NCI-H1930 (cell line): Measurements from ENCODE around the gene MYORG.

ENCODE experiments used
- DNase-seq, 2 experiments: peaks; one replicate each; lab custom pipeline; 2025; lab: John Stamatoyannopoulos, UW

MYORG gene

DNA sequence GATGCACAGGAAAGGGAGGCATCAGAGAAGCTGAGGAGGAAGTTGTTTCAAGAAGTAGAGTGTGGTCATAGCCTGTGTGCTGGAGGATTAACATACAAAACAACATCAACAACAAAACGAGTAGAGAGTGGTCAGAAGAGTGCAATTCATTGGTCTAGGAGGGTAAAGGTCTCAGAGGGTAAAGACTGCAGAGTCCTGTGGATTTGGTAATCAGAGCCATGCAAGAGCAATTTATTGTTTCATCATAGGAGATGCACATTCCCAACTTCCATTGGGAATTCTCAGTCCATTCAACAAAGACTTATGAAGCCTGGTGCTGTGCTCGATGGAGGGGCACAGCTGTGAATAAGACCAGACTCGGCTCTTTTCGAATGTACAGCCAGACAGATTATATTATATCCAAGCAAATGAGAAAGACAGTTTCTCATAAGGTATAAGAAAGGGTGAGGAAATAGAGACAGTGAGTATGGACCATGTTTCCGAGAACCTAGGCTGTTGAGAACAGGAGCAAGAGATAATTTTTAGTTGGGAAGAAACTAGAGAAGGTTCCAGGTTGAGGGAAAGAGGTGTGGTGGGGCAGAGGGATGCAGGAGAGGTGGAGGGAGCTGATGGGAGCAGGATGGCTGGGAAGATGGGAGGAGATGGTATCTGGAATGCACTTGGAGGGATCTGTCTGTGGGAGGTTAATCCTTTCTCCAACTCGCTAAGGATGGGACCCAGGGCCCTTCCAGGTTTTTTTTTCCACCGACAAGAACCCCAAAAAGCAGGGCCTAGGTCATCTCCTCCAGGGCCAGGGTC, 7.9 kb upstream of the MYORG start:
- DNase-seq: peak in 1 of 2 experiments; percentile 23

DNA sequence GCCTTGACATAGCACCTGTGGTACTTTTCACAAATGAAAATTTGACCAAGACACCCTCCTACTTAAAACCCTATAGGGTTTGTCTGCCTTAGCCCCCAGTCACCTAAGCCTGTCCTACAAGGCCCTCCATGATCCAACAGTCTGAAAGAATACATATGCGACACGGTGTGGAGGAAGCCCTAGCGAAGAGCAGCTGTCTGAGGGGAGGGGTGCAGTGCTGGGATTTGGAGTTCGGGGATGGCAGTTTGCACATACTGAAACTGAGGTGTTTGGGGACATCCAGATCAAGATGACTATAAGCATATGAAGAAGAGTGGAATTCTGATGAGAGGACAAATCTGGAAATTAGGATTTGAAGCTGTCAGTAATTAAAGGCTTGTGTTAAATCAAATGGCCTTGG, 7.2 kb upstream of the MYORG start:
- no peak for DNase-seq

DNA sequence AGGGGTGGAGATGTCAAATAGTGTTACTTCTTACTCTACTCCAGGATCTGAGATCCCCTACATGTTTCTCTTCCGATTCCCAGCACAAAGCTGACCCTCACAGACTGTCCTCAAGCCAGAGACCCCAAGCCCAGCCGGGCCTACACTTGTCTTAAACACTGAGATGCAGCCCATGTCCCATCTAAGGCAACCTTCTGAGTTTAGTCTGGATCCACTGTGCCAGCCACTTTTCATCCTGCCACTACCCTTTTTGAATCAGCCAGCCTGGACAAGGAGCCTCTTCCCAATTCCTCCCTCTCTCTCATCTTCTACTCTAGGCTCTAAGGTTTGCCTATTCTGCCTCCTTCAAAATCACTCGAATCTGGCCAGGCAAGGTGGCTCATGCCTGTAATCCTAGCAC, 6.2 kb upstream of the MYORG start:
- no peak for DNase-seq

DNA sequence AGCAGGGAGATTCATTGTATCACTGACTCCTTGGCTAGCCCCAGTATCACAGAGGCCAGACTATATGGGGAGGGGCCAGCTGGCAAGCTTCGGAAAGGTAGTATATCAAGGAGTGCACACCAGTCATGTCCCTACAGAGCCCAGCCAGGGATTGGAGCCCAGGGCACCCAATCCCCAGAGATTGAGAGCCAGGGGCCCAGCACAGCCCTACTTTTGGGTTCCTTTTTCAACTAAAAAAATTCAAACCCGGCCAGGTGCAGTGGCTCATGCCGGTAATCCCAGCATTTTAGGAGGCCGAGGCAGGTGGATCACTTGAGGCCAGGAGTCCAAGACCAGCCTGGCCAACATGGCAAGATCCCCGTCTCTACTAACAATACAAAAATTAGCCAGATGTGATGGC, 5.4 kb upstream of the MYORG start:
- DNase-seq: no peak

DNA sequence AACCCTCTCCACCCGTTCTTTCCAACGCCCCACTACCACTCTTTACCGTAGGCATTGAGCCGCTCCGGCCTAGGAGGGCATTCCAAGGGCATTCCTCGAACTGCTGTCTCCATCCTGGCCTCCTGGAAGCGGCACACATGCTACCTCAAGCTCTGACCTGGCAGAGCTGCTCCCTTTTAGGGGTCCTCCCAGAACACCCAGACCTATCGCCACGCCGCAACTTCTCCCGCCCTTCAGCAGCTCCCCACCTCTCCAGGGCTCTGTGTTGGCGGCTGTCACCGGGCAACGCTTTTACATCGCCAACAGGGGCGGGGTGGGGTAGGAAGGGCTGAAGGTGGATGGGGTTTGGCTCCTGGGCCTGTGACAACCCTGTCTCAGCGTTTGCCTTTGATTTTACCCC, 4.6 kb upstream of the MYORG start:
- no peak for DNase-seq

DNA sequence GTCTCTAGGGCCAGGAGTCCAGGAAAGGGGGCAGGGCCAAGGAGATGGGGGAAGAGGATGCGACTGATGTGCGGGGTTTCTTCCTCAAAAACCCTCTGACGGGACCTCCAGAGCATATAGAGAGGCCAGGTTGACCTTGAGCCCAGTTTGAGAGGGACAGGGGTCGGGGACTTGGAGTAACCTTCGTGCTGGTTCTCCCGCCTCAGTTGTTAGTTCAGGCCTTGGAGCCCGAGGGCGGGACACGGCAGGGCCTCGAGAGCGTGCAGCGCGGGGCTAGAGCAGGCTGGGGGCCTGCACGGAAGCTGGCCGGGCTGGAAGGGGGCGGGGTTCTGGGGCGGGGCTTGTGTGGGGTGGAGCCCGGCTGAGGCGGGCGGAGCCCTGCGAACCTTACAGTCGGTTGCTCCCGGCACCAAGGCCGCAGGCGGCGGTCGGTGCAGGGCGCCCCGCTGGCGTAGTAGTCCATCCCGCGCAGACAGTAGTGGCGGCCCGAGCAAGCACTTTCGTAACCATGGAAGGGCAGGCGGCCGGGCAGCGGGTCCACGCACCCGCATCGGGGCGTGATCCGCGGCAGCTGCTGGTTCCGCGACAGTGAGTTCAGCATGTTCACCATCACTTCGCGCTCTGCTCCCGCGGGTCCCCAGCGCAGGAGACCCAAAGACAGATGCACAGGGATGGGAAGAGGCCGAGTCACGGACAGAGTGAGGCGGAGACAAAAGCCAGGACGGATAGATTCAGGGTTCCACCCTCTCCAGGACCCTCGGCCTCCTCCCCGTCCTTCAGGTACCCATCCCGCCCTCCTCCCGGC, 4.0 kb upstream of the MYORG start:
- DNase-seq: peak; percentile 63 to 72

DNA sequence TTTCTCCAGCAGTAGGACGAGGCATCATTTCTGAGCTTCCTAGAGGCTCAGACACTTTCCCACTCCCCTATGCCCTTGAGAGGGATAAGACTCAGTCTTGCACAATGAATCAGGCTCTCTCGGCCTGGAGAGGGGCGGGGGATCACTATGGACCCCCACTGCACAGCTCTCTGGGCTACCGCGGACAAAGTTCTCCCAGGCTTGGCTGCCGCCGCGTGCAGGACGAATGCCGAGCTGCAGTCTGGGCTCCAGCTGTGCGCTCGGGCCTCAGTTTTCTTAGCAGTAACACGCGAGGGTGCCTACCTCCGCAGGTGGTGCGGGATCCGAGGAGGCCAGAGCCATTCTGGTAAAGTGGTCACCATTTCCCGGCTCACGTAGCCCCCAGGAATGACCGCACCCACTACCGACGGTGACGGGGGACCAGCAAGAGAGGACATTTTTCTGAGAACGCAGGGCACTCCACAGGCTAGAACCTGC, 3.4 kb upstream of the MYORG start:
- no peak for DNase-seq

DNA sequence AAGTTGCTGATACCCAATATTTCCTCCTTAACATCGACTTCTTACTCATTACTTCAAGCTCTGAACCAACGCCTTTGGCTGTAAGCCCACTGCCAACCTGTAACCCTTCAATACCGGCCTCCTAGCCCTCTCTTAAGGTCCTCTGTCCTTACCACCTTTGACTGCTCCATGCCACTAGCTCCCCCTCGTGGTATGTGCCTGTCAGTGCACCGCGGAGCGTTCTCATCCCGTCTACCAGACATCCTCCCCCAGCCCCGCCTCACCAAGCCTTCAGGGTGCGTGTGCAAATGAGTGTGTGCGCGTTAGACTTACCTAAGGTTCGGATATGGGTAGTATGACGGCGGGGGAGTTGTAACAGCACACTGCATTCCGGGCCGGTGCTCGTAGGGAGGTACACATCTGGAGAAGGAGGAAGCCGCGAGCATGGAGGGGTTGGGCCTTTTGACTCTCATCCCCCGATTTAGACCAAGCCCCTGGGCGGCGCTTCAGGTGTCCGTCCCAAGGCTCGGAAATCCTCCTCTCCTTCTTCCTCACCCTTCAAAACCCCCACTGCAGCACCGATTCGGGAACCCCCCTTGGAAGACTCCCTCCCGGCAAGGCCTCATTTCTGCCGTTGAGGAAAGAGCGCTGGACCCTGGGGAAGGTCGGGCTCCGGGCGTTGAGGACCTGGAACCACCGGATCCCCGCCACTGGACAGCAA, 2.8 kb upstream of the MYORG start:
- DNase-seq: peak; percentile 82 to 87

DNA sequence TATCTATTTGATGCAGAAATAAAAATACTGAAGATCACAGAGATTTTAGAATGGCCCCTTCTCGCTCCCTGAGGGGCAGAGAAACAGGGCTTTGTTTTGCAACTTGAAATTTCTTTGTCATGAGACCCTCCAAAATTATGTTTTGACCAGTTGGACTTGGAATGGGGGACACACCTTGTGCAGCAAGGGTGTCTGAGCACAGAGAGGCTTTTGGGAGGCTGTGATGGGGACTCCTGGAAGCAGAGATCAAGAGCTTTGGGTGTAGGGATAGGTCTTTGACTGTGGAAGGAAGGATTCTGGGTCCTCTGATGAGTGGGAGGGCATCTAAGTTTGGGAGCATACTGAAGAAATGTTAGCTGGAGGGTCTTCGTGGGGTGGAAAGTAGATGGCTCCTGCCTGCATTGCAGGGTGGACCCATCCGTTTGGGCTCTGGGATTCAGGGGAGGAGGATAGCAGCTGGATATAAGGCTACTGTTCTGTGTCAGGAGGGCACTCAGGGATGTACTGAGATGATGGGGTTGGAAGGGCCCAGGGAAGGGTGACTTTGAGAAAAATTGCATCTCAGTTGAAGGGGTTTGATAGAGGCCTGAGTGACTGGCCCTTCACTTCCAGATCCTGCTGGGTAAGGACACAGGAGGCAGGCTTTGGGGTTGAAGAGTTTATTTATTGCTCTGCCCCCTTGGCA, 1.8 kb upstream of the MYORG start:
- DNase-seq: no peak

DNA sequence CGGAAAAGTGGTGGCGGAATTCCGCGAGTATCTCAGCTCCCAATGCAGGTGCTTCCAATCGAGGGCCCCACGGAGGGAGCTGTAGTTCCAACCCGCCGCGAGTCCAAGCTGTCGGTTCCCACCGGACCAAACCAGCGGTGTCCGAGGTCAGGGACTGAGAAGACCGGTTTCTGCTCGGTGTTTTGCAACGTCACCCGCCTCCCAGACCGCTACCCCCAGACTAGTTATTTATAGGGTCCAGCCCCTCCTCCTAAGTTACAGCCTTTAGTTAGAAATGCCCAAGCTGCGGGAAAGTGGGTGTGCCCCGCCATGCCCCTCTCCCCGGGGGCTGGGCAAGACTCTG, 677 bp upstream of the MYORG start:
- no peak for DNase-seq

DNA sequence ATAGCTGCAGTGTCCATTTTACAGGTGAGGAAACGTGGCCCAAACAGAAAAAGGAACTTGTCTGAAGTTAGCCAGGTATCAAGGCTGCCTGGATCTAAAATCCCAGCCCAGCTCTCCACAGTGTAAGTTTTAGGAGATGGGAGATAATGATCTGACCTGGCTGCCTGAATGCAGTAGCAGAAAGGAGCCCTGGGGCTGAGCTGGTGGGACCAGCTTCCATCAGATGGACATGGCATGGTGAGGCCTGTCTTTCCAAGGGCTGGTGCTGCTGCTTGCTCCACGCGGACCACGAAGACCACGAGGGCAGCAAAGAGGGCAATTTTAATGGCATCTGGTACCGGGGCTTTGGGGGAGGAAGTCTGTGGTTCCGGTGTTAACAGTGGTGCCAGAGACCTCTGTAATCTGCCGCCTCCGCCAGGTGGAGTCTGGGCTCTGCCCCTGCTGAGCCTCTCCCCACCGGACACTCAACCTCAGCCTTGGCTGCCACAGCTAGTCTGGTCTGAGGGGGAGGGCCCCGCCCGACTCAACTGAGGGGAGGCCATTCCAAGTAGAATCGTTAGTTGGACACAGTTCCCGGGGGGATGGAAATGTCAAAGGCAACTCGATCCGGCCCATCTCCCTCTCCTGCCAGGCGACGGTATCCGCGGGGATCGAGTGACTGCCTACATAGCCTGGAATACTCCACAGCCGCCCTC, 650 bp downstream of the MYORG start:
- DNase-seq: peak in 1 of 2 experiments; percentile 51

DNA sequence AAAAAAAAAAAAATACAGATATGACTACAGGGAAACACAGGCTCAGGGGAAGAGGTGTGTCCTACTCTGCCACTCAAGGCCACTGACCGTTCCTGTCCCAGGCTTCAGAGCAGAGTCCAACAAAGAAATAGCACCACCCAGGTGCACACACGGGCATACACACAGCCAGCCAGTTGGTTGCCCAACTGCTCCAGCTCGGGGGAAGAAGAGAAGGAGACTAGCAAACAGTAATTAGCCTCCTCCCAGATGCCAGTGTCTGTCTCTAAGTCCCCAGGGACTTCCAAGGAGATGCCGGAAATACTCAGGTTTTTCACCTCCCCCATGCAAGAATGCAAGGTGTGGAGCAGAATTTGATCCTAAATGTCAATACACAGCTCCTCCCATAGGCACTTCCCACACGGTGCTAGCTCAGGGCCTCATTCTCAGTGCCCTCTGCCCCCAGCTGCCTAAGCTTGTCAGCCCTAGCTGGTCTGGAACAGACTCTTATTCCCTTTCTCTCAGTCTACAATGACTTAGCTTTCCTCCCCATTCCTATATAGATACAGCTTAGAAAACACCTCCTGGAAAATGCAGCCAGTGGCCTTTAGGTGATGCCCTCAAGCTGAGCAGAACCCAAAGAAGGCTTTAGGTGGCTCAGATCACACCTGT, 1.7 kb downstream of the MYORG start:
- DNase-seq: no peak

DNA sequence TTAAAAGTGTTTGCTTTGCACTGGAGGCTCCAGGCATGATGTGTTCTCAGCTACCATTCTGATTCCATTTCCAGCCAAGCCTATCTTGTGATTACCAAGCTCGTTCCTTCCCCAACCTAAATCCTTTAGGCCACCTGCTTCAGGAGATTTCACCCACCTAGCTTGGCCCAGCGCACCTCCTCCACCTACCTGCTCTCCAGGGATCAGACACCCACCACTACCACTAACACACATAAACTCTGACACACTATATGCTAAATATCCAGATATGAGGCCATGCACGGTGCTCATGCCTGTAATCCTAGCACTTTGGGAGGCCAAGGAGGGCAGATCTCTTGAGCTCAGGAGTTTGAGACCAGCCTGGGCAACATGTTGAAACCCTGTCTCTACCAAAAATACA, 2.4 kb downstream of the MYORG start:
- no peak for DNase-seq

DNA sequence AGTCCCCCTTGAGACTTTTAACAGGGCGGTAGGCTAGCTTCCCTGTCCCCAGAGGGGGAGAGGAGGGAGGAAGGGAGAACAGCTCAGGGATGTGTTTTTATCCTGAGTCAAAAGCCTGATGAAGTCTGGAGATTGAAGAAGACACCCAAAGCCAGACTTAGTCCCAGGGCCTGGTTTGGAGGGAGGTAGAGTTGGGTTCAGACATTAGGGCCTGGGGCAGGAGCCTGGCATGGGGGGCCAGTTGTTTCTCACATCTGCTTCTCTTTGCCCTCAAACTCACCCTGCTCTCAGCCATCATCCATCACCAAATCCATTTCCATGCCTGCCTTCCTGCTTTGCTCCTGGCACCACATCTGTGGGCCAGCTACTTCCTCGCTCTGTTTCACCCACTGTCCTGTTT, 2.9 kb downstream of the MYORG start:
- DNase-seq: no peak

DNA sequence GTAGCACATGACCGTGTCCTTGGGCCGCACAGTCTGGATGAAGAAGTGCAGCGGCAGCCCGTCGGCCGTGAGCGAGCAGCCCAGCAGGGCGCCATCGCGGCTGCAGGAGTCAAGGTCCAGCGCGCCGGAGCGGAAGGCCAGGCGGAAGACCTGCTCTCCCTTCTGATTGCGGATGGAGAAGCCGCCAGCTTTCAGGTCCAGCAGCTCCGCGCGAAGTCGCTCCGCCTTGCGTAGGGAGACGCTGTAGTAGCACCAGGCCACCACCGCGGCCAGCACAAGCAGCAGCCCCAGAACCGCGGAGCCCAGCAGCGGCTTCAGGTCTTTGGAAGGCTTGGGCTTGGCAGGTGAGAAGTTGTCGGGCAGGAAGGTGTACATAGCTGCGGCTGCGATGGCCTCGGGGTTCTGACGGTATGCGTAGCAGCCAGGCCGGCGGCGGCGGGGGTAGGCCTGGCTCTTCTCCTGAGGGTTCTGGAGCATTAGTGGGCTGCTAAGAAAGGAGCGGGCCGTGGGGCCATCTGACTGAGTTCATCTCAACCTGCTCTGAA, 4.2 kb downstream of the MYORG start:
- no peak for DNase-seq

DNA sequence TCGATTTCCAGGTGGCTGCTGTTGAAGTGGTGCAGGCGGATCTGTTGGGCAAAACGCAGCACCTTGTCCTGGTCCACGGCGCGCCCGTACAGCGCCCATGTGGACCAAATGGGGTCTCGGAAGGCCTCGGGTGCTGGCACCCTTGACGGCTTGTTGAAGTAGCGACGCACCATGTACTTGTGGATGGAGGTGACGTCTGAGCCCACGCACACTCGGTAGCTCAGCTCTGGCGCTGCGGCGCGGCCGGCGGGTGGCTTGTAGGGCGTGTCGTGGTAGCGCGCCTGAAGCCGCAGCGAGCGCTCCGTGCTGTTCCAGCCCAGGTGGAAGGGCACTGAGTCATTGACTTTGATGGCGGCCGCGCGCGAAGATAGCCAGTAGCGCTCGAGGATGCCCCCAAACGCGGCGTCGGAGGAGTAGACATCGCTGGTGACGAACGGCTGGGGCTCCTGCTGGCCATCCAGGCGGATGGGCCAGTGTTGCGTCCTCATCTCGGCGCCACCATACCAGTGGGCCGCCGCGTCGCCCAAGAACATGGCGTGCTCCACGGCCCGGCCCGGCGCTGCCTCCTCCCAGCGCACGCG, 4.7 kb downstream of the MYORG start:
- no peak for DNase-seq

DNA sequence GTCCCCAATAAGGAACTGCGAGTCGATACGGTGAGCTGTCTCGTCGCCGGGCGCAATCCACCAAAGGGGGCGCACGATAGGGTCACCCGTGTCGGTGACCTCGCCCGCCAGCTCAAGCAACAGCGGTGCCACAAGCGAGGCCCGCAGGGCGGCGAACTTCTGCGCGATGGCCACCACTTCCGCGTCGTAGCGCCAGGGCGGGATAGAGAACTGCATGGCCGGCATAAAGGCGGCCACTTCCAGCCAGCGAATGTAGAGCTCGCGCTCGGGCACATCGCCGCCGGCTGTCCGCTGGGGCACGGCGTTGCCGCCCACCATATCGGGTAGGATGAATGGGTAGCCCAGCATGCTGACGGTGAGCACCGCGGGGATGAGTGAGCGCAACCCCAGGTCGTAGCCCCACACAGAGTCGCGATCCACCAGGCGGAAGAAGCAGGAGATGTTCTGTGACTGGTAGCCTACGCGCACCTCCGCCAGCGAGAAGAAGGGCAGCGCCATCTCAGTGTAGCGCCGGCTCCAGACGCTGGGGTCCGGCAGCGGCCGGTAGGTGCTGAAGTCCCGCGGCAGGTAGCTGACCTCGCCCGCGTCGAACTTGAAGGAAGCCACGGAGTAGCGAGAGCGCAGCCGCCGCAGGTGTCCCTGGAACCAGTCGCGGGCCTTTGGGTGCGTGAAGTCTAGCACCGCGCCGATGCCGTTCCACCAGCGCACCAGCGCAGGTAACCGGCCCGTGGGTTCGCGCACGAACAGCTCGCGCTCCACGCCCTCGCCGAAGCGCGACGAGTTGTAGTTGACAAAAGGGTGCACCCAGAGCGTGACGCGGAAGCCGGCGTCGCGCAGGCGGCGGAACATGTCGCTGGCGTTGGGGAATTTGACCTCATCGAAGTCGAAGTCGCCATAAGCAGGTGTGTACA, 5.5 kb downstream of the MYORG start:
- DNase-seq: no peak

DNA sequence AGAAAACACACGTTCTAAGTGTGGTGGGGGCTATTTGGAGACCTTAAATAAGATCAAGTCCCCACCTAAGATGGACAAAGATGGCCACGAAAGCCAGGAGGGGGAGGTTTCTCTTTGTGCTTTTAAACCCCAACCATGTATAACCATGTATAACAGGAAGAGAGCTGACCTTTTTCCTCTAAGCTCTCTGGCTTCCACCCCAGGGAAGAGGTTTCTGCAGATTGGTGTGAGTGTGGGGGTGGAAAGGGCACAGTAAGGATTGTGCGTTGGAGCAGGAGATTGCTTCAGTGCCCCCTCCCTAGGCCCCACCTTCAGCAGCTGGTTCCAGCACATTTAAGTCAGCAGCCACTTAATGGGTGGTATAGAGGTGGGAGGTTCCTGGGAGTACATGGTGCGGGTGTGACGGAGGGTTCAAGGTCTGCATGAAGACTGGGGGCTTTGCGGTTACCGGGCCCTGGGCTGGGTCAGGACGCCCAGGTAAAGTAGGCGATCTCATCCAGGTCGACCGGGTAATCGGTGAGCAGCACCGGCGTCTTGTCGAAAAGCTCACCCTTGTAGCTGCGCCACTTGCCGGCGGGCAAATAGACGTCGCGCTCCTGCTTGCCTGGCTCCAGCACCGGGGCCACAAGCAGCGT, 6.2 kb downstream of the MYORG start:
- DNase-seq: no peak

DNA sequence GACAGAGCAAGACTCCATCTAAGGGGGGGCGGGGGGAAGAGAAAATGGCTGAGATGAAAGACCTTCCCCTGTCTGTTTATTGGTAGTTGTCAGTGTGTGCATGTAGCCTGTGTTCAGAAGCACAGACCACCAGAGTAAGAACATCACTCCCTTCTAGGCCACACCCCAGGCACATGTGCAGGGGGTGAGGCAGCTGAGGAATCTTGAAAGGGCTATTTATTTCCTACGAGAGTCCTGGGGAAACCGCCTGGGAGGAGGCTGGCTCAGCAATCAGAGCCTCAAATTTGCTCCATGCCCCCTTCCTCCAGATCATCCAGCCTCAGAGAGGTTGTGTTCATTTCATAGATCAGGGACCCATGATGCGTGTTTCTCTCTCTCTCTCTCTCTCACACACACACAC, 7.1 kb downstream of the MYORG start:
- no peak for DNase-seq
